WERI-Rb-1 (cell line): ENCODE results near the gene ZNF516.

ENCODE experiments used
- DNase-seq: peaks from one replicate; pipeline ENCODE4 v3.0.0-alpha.2; 2020
- H3K27ac ChIP-seq: fragments of 250-450 bp; sonication (Bioruptor Pico); 2 replicates; pipeline ENCODE4 v1.5.1; 2020; ENCODE audit warnings: mild to moderate bottlenecking, moderate library complexity
- H3K27me3 ChIP-seq: fragments of 250-450 bp; sonication (Bioruptor Pico); 2 replicates; pipeline ENCODE4 v1.5.1; 2021; ENCODE audit warnings: mild to moderate bottlenecking, low read depth, moderate library complexity; ENCODE audit not compliant: insufficient read depth, severe bottlenecking
- H3K36me3 ChIP-seq: fragments of 250-450 bp; sonication (Bioruptor Pico); 2 replicates; pipeline ENCODE4 v1.5.1; 2020; ENCODE audit warnings: mild to moderate bottlenecking, moderate library complexity
- H3K4me3 ChIP-seq: 2 replicates; pipeline ENCODE4 v1.5.1; 2011; ENCODE audit warnings: low read depth, mild to moderate bottlenecking, control low read depth, low read length
- H3K9me3 ChIP-seq: fragments of 250-450 bp; sonication (Bioruptor Pico); 2 replicates; pipeline ENCODE4 v1.5.1; 2021; ENCODE audit warnings: mild to moderate bottlenecking, moderate library complexity; ENCODE audit not compliant: severe bottlenecking
- TF ChIP-seq, protein P1 (sequence below): IDR thresholded peaks from 2 replicates; pipeline ENCODE4 v1.5.1; 2011; ENCODE audit warnings: low read depth, mild to moderate bottlenecking, control low read depth, inconsistent platforms, low read length

ZNF516 gene

GRCh38 chr18:76347341-76347740, 147.7 kb downstream of the ZNF516 start:
- Histone ChIP-seq H3K4me3 (no peak overlapping the region), H3K36me3 (peaks cover 6% of the 10 kb centered on the region), H3K9me3 (no peaks in the 10 kb centered on the region), H3K27me3 (no peaks in the 10 kb centered on the region), H3K27ac (no peak overlapping the region)
- DNase-seq = no peak
- TF ChIP-seq, protein P1, sequence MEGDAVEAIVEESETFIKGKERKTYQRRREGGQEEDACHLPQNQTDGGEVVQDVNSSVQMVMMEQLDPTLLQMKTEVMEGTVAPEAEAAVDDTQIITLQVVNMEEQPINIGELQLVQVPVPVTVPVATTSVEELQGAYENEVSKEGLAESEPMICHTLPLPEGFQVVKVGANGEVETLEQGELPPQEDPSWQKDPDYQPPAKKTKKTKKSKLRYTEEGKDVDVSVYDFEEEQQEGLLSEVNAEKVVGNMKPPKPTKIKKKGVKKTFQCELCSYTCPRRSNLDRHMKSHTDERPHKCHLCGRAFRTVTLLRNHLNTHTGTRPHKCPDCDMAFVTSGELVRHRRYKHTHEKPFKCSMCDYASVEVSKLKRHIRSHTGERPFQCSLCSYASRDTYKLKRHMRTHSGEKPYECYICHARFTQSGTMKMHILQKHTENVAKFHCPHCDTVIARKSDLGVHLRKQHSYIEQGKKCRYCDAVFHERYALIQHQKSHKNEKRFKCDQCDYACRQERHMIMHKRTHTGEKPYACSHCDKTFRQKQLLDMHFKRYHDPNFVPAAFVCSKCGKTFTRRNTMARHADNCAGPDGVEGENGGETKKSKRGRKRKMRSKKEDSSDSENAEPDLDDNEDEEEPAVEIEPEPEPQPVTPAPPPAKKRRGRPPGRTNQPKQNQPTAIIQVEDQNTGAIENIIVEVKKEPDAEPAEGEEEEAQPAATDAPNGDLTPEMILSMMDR = no peak

DNA sequence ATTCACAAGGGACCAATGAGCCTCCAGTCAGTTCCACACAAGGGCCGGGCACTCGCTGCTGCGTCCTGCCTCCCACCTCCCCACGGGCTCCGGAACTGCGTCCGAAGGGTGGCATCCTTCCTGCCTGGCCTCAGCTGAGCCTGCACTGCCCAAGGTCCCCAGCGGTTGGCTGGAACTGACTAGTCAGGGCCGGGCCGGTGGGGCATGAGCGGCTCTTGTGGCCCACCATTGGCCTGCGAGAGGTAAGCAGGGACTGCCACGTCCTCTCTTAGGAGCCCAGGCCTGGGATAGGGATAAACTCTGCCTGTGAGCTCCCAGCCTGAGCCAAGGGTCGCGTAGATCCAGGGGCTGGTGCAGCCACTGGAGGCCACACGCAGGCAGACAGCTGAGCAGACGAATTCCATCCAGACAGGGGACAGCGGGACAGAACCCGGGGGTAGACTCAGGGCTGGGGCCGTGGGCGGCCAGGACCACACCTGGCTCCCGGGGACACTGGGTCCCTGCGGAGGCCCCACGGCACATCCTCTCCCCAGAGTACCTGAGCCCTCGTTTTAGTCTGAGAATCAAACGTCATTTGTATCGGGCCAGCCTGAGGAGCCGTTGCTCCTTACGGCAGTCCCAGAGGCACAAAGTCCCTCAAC, 148.4 kb downstream of the ZNF516 start:
- no peak for DNase-seq
- TF ChIP-seq, protein P1 = no peak
- H3K27me3 ChIP-seq = no peaks in the 10 kb centered on the region
- no peak overlapping the region for H3K27ac ChIP-seq
- H3K36me3 ChIP-seq = peaks cover 6% of the 10 kb centered on the region
- no peaks in the 10 kb centered on the region for H3K9me3 ChIP-seq
- H3K4me3 ChIP-seq = no peak overlapping the region

GRCh38 chr18:76345901-76346300, 149.1 kb downstream of the ZNF516 start:
- Histone ChIP-seq H3K27ac (no peak overlapping the region), H3K27me3 (no peaks in the 10 kb centered on the region), H3K4me3 (no peak overlapping the region), H3K9me3 (no peaks in the 10 kb centered on the region), H3K36me3 (peaks cover 6% of the 10 kb centered on the region)
- TF ChIP-seq, protein P1 = no peak
- DNase-seq = no peak

DNA sequence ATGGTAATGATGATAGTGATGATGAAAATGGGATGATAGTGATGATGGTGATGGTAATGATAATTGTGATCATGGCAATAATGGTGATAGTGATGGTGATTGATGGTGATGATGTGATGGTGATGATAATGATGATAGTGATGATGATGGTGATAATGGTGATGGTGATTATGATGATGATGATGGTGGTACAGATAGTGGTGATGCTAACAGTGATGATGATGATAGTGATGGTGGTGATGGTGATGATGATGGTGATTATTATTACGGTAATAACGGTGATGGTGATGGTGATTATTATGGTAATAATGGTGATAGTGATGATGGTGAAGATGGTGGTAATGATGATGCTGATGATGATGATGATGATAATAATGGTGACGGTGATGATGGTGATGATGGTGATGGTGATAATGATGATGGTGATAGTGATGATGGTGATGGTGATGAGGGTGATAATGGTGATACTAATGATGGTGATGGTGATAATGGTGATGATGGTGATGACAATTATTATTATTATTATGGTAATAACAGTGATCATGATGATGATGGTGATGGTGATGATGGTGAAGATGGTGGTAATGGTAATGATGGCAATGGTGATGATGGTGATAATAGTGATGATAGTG, 151.0 kb downstream of the ZNF516 start:
- DNase-seq = no peak
- Histone ChIP-seq H3K9me3 (no peaks in the 10 kb centered on the region), H3K27ac (no peak overlapping the region), H3K36me3 (peaks cover 6% of the 10 kb centered on the region), H3K27me3 (no peaks in the 10 kb centered on the region), H3K4me3 (no peak overlapping the region)
- TF ChIP-seq, protein P1 = no peak

DNA sequence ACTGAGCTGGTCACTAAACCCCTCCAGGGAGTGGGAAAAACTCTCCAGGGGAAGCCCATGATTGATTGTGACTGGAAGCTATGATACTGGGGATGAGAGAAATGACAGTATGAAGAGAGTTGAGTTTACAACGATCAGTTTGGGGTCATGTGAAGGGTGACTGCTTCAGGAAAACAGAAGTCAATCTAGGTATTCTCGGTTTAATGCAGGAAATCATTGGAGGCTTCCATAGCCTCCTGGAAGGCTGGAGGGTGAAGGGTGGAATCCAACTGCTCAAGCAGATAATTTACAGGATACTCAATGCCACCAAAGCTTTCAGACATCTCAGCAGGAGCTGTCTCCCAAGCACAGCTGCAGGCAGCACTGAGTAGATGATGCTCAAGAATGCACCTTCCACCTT, 154.6 kb downstream of the ZNF516 start:
- Histone ChIP-seq H3K36me3 (peaks cover 6% of the 10 kb centered on the region), H3K27me3 (no peaks in the 10 kb centered on the region), H3K9me3 (no peaks in the 10 kb centered on the region), H3K4me3 (no peak overlapping the region), H3K27ac (no peak overlapping the region)
- TF ChIP-seq, protein P1 = no peak
- DNase-seq = no peak

GRCh38 chr18:76339246-76339620, 155.8 kb downstream of the ZNF516 start:
- Histone ChIP-seq H3K27ac (no peak overlapping the region), H3K36me3 (peaks cover 2% of the 10 kb centered on the region), H3K4me3 (no peak overlapping the region), H3K27me3 (no peaks in the 10 kb centered on the region), H3K9me3 (no peaks in the 10 kb centered on the region)
- TF ChIP-seq, protein P1 = no peak
- no peak for DNase-seq
